Thoracic aorta (tissue), 2 donors: Measurements from ENCODE around the gene BICD1. TPM values are rescaled to one million over a fixed set of nuclear protein-coding genes. Genes with fewer than 3 reads are reported as not detected.

Experiments used
- ATAC-seq: fragments of 150-250 bp; one replicate; pipeline ENCODE4 v1.8.0; 2017; ENCODE audit warnings: low read depth; ENCODE audit not compliant: insufficient number of reproducible peaks, low FRiP score
- DNase-seq: peaks from one replicate; pipeline ENCODE4 v3.0.0-alpha.2; 2020; ENCODE audit warnings: low spot score
- H3K27ac ChIP-seq, 2 donors: fragments of 200-600 bp; sonication (generic); 1 replicate in 1 of 2; 2 replicates in 1 of 2; pipeline ENCODE4 v1.5.1; 2016; ENCODE audit warnings: mild to moderate bottlenecking in 2 of 2, moderate library complexity in 2 of 2
- H3K27me3 ChIP-seq: fragments of 200-600 bp; sonication (generic); replicated peaks from 2 replicates; pipeline ENCODE4 v1.6.0; 2016; ENCODE audit warnings: mild to moderate bottlenecking; ENCODE audit not compliant: insufficient read depth
- H3K36me3 ChIP-seq: fragments of 200-600 bp; sonication (generic); one replicate; pipeline ENCODE4 v1.5.1; 2016
- H3K4me1 ChIP-seq, 2 donors: fragments of 200-600 bp; sonication (generic); 1 replicate in 1 of 2; 2 replicates in 1 of 2; pipeline versions ENCODE4 v1.5.1 to v1.6.0; 2016; ENCODE audit warnings: low read depth in 2 of 2, mild to moderate bottlenecking in 1 of 2; ENCODE audit not compliant: control insufficient read depth in 1 of 2
- H3K4me3 ChIP-seq: fragments of 200-600 bp; sonication (generic); 2 replicates; pipeline ENCODE4 v1.5.1; 2016; ENCODE audit warnings: mild to moderate bottlenecking
- H3K9me3 ChIP-seq: fragments of 200-600 bp; sonication (generic); 2 replicates; pipeline ENCODE4 v1.5.1; 2016
- CTCF ChIP-seq: fragments of 200-600 bp; sonication (generic); IDR thresholded peaks from one replicate; pipeline ENCODE4 v1.5.1; 2019; ENCODE audit warnings: antibody characterized with exemption
- total RNA-seq, 2 donors: library from RNA; depleted of rRNA; stranded (reverse); fragments of >200 nt; gene quantifications; one replicate each; pipeline versions ENCODE4 v1.1.0 to v1.2.3, GENCODE V29; 2016

The BICD1 gene
- total RNA-seq, 2 donors from 2014 or later: 18.7 to 44.7 TPM

GRCh38 chr12:32134101-32134888, 27.6 kb downstream of the BICD1 start:
- Histone ChIP-seq H3K27me3 (no peaks in the 10 kb centered on the region), H3K27ac (peak overlapping the region; percentile 29 to 34), H3K4me1 (peaks cover 6 to 13% of the 10 kb centered on the region in 2 donors), H3K9me3 (no peaks in the 10 kb centered on the region), H3K4me3 (no peak overlapping the region), H3K36me3 (no peaks in the 10 kb centered on the region)
- ATAC-seq (peak; percentile 32), DNase-seq (no peak)
- TF ChIP-seq CTCF: no peak

DNA sequence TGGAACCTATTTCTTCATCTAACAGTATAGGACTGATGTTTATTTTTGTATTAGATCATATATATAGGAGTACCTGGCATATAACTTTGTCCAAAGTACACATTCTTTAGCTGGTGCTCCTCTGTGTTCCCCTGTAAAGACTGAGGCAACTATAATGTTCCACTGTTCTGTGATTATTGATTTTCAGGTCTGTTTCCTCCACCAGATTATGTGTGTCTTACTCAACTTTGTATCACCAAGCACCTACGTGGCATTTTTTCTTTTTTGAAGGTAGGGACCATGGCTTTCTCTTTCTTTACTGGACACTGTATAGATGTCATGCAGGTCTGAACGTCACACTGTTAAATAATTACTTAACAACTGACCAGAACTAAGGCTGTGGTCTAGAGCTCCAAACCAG, 29.3 kb downstream of the BICD1 start:
- TF ChIP-seq CTCF: no peak
- H3K36me3 ChIP-seq: no peaks in the 10 kb centered on the region
- no peak overlapping the region for H3K4me3 ChIP-seq
- no peak overlapping the region for H3K27ac ChIP-seq
- DNase-seq (no peak), ATAC-seq (no peak)
- peaks cover 6 to 13% of the 10 kb centered on the region in 2 donors for H3K4me1 ChIP-seq
- no peaks in the 10 kb centered on the region for H3K9me3 ChIP-seq
- no peaks in the 10 kb centered on the region for H3K27me3 ChIP-seq

DNA sequence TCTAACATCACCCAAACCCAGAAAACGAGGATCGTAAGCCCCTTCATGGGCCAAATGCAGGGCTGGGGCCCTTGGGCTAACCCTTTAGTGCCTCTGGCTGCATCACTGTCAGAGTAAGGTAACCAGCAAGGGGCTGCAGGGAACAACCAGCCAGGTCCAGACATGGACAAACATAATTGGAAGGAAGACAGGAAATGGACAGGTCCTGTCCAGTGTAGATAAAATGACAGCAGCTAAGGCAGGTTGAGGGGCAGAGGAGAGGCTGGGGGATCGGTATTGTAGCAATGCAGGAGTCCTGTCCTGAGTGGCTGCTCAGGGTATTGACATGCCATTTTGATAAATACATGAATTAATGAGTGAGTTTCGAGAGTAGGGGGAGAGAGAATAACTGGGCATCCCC, 29.8 kb downstream of the BICD1 start:
- ATAC-seq: no peak
- H3K9me3 ChIP-seq: no peaks in the 10 kb centered on the region
- no peaks in the 10 kb centered on the region for H3K36me3 ChIP-seq
- no peak overlapping the region for H3K27ac ChIP-seq
- TF ChIP-seq CTCF: no peak
- no peaks in the 10 kb centered on the region for H3K27me3 ChIP-seq
- H3K4me3 ChIP-seq: no peak overlapping the region
- peaks cover 6 to 13% of the 10 kb centered on the region in 2 donors for H3K4me1 ChIP-seq
- DNase-seq: no peak

GRCh38 chr12:32139064-32139421, 32.4 kb downstream of the BICD1 start:
- Histone ChIP-seq H3K27ac (no peak overlapping the region), H3K36me3 (no peaks in the 10 kb centered on the region), H3K4me1 (peaks cover 5 to 7% of the 10 kb centered on the region in 2 donors), H3K27me3 (no peaks in the 10 kb centered on the region), H3K4me3 (peak overlapping the region; percentile 62), H3K9me3 (no peaks in the 10 kb centered on the region)
- no peak for TF ChIP-seq CTCF
- ATAC-seq (no peak), DNase-seq (no peak)

DNA sequence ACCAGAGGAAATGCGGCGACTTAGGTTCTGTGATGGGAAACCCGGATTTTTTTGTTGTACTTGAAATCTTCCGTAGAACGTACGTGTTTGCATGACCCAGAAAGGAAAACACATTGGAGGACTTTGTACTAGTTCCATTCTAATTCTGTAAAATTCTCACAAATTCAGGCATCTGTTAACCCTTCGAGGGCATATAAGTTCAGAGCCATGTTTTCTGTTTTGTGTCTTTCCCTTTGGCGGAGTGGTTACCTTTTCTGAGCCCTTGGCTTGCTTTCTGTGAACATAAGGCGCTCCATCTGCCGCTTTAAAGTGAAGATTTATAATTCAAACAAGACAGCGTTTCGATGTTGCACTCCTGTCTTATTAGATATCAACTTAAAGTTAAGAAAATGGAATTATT, 34.2 kb downstream of the BICD1 start:
- DNase-seq: no peak
- no peak overlapping the region for H3K27ac ChIP-seq
- H3K4me3 ChIP-seq: no peak overlapping the region

More for the DNA sequence above, 34.2 kb downstream of the BICD1 start:
- H3K27me3 ChIP-seq: no peaks in the 10 kb centered on the region
- no peak for ATAC-seq
- no peak for TF ChIP-seq CTCF
- no peaks in the 10 kb centered on the region for H3K4me1 ChIP-seq
- no peaks in the 10 kb centered on the region for H3K9me3 ChIP-seq
- no peaks in the 10 kb centered on the region for H3K36me3 ChIP-seq
